Measurements from ENCODE around the gene HSD11B1L.

DNA sequence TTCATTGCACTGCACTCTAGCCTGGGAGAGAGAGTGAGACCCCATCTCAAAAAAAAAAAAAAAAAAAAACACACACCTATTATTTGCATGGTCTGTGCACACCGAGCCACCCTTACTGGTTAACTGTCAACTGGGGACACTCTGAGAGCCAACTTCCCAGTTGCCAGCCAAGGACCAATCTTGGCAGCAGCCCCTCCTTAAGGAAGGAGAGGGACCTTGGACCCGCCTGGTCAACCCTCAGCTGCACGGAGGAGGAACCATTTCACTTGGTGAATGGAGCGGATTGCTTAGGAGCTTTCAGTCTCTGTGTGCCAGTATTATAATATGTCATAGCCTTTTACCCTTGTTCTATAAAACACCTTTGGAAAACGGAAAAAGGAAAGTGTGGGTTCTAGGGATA is 25.4 kb upstream of the HSD11B1L start:
- TF ChIP-seq POLR2A (IDR thresholded peaks at IDR 0.05), result no peak
- TF ChIP-seq, protein P1, sequence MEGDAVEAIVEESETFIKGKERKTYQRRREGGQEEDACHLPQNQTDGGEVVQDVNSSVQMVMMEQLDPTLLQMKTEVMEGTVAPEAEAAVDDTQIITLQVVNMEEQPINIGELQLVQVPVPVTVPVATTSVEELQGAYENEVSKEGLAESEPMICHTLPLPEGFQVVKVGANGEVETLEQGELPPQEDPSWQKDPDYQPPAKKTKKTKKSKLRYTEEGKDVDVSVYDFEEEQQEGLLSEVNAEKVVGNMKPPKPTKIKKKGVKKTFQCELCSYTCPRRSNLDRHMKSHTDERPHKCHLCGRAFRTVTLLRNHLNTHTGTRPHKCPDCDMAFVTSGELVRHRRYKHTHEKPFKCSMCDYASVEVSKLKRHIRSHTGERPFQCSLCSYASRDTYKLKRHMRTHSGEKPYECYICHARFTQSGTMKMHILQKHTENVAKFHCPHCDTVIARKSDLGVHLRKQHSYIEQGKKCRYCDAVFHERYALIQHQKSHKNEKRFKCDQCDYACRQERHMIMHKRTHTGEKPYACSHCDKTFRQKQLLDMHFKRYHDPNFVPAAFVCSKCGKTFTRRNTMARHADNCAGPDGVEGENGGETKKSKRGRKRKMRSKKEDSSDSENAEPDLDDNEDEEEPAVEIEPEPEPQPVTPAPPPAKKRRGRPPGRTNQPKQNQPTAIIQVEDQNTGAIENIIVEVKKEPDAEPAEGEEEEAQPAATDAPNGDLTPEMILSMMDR (IDR thresholded peaks at IDR 0.05), result no peak

Data from esophagus squamous epithelium (tissue), 4 donors.